Colonic mucosa (tissue), 4 donors: ENCODE data around the gene CALML4. TPM values are rescaled to one million over a fixed set of nuclear protein-coding genes. Genes with fewer than 3 reads are reported as not detected.

Source experiments
- DNase-seq: peaks from one replicate; pipeline ENCODE4 v3.0.0-alpha.2; 2020
- H3K27ac ChIP-seq: fragments of 200-600 bp; one replicate; pipeline ENCODE4 v1.8.0; 2021
- H3K27me3 ChIP-seq: fragments of 200-600 bp; one replicate; pipeline ENCODE4 v1.8.0; 2021
- H3K36me3 ChIP-seq: fragments of 200-600 bp; one replicate; pipeline ENCODE4 v1.8.0; 2021
- H3K4me1 ChIP-seq: fragments of 200-600 bp; one replicate; pipeline ENCODE4 v1.8.0; 2021; ENCODE audit warnings: mild to moderate bottlenecking
- H3K4me3 ChIP-seq: fragments of 200-600 bp; one replicate; pipeline ENCODE4 v1.8.0; 2021
- H3K9ac ChIP-seq, 2 donors: one replicate each; pipeline ENCODE4 v1.7.0; 2013; ENCODE audit warnings: control low read depth in 2 of 2, low read depth in 2 of 2, low read length in 2 of 2
- H3K9me3 ChIP-seq: fragments of 200-600 bp; one replicate; pipeline ENCODE4 v1.8.0; 2021
- intact Hi-C: fragments of 100-400 bp; cut with DNase I; formaldehyde crosslinking; loops from one replicate; pipeline ENCODE4 v1.14.1; 2022
- total RNA-seq, 2 donors: library from RNA; stranded (reverse); fragmentation: NEBNext Ultra II Directional in 1 of 2; extraction: Animal tissue kit (Norgen Biotek cat#: 25700) in 1 of 2; gene quantifications; one replicate each; pipeline ENCODE4 v1.2.1, GENCODE V29; 2021
- TF ChIP-seq, protein P1 (sequence below): fragments of 200-600 bp; IDR thresholded peaks from one replicate; pipeline ENCODE4 v1.8.0; 2022; ENCODE audit warnings: antibody characterized with exemption, mild to moderate bottlenecking
- donor health status: healthy.
- donor health status: DM: no; HTN: no; CAD: no.
- donor health status: DM: no; HTN: no; CAD: no.

CALML4 gene
- total RNA-seq, 2 donors from 2014 or later = 111 to 126 TPM

GRCh38 chr15:68195336-68196112 lies 9.6 kb downstream of the CALML4 start:
- Histone ChIP-seq H3K9ac (no peak overlapping the region), H3K27me3 (no peaks in the 10 kb centered on the region), H3K4me1 (peaks cover 2% of the 10 kb centered on the region), H3K27ac (no peak overlapping the region), H3K9me3 (no peaks in the 10 kb centered on the region), H3K4me3 (no peak overlapping the region), H3K36me3 (peaks cover 11% of the 10 kb centered on the region)
- TF ChIP-seq, protein P1, sequence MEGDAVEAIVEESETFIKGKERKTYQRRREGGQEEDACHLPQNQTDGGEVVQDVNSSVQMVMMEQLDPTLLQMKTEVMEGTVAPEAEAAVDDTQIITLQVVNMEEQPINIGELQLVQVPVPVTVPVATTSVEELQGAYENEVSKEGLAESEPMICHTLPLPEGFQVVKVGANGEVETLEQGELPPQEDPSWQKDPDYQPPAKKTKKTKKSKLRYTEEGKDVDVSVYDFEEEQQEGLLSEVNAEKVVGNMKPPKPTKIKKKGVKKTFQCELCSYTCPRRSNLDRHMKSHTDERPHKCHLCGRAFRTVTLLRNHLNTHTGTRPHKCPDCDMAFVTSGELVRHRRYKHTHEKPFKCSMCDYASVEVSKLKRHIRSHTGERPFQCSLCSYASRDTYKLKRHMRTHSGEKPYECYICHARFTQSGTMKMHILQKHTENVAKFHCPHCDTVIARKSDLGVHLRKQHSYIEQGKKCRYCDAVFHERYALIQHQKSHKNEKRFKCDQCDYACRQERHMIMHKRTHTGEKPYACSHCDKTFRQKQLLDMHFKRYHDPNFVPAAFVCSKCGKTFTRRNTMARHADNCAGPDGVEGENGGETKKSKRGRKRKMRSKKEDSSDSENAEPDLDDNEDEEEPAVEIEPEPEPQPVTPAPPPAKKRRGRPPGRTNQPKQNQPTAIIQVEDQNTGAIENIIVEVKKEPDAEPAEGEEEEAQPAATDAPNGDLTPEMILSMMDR = no peak
- no peak for DNase-seq
- intact Hi-C loops = no loop called here

GRCh38 chr15:68192804-68193486 lies 12.2 kb downstream of the CALML4 start:
- Histone ChIP-seq H3K9me3 (no peaks in the 10 kb centered on the region), H3K9ac (no peak overlapping the region), H3K4me1 (no peaks in the 10 kb centered on the region), H3K4me3 (no peak overlapping the region), H3K27me3 (no peaks in the 10 kb centered on the region), H3K27ac (no peak overlapping the region), H3K36me3 (peaks cover 11% of the 10 kb centered on the region)
- intact Hi-C loops = no loop called here
- no peak for DNase-seq
- TF ChIP-seq, protein P1 = no peak

DNA sequence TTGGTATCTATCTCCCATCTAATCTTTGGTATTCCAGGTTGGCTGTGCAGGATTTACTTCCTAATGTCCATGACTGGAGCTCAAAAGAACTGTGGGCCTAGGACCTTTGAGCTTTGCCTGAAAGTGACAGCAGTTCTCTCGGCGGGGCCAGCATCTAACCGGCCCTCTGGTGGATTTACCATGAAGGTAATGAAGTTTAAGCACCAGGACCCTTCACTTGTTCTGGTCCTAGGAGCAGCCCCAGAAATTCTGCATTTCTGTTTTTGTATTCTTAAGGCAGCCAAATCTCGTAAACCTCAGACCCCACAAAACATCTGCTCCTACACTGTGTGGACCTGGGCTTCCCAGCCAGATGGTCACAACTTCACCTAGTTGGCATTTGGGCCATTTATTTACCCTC lies 13.0 kb downstream of the CALML4 start:
- H3K27me3 ChIP-seq = no peaks in the 10 kb centered on the region
- no peak for DNase-seq
- intact Hi-C loops = no loop called here
- H3K36me3 ChIP-seq = peaks cover 11% of the 10 kb centered on the region
- no peaks in the 10 kb centered on the region for H3K9me3 ChIP-seq
- no peak overlapping the region for H3K27ac ChIP-seq
- TF ChIP-seq, protein P1 = no peak
- H3K9ac ChIP-seq = no peak overlapping the region
- no peaks in the 10 kb centered on the region for H3K4me1 ChIP-seq
- no peak overlapping the region for H3K4me3 ChIP-seq

- intact Hi-C loops = no loop called here
- Histone ChIP-seq H3K27me3 (no peaks in the 10 kb centered on the region), H3K4me1 (no peaks in the 10 kb centered on the region), H3K9me3 (no peaks in the 10 kb centered on the region), H3K27ac (no peak overlapping the region), H3K9ac (no peak overlapping the region), H3K36me3 (peaks cover 11% of the 10 kb centered on the region), H3K4me3 (no peak overlapping the region)
- TF ChIP-seq, protein P1 = no peak
- DNase-seq = no peak
Measured at GRCh38 chr15:68191555-68191954, 13.6 kb downstream of the CALML4 start.

DNA sequence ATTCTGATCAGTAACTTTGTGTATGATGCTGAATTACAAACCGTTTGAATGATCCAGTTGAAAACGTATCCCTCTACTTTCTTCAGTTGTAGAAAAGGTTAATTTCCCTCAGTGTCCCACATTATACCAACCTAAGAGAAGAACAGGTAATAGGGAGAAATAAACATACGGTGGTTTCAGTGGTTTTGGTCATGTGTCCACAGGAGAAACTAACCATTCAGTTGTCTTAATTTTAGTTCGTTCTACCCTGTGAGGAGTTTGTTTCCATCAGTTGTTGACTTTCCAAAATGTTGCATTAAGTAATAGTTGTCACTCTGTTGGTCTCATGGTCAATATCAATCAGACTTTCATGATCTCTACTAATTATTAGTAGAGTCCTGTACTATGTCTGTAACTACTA lies 15.1 kb downstream of the CALML4 start:
- no peak for DNase-seq
- no peak overlapping the region for H3K27ac ChIP-seq
- intact Hi-C loops = no loop called here
- no peaks in the 10 kb centered on the region for H3K27me3 ChIP-seq
- no peak overlapping the region for H3K9ac ChIP-seq
- peaks cover 11% of the 10 kb centered on the region for H3K36me3 ChIP-seq
- TF ChIP-seq, protein P1 = no peak
- H3K9me3 ChIP-seq = no peaks in the 10 kb centered on the region
- H3K4me3 ChIP-seq = no peak overlapping the region
- H3K4me1 ChIP-seq = no peaks in the 10 kb centered on the region
